Forelimb muscle (tissue), 1 donor: ENCODE results near the gene FMNL1. TPM values are rescaled to one million over a fixed set of nuclear protein-coding genes. Genes with fewer than 3 reads are reported as not detected.
"Not testable (repeated sequence)": the region's sequence is repeated elsewhere in the genome, so short reads cannot be mapped to it uniquely, and the experiment has no call there.

Experiments used
- DNase-seq: peaks from one replicate; pipeline ENCODE4 v3.0.0-alpha.2; 2013; ENCODE audit warnings: low read depth
- polyA plus RNA-seq: library from polyadenylated mRNA; unstranded; fragments of 120-200 nt; gene quantifications from one replicate; pipeline ENCODE4 v1.2.1, GENCODE V29; 2013; ENCODE audit not compliant: insufficient read length

FMNL1 gene
- polyA plus RNA-seq = 4.4 TPM

GRCh38 chr17:45221081-45222013 is at the start of gene FMNL1:
Gene FMNL1, plus strand, starts transcription at chr17:45221885. Its CDS starts 240 bp downstream, at chr17:45222125.
- no peak for DNase-seq

GRCh38 chr17:45172232-45172540 is 49.5 kb upstream of the FMNL1 start:
- no peak for DNase-seq

DNA sequence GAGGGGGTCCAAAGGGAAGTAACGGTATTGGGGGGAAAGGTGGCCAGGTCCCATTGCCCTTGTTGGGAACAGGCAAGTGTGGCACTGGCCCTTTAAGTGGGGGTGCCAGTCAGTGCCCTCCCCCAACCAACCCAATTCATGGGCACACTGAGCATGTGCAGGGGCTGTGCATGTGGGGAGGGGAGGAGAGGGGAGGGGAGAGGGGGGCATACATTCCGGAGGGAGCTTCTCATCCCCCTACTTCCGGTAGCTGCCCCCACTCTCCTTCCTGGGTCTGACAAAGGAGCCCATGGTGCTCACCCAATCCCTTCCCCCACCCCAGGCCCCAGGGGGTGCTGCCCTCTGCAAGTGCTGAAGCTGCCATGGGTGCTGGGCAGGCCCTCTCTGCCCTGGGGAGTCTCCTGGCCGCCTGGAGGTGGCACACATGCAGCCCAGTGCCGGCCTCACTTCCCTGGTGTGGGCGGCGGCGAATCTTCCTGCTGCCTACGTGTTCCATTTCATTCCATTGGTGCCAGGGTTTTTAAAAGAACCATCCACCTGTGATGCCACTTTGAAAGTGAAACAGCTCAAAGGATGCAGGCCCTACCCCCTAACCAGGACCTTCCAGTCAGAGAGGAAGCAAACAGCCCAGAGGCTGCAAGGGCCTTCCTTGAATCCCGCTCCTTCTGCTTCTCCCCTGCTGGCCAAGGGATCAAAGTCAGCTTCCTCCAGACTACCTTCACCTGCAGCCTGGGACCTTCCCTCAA is 49.0 kb upstream of the FMNL1 start:
- no peak for DNase-seq

GRCh38 chr17:45175759-45176115 is 45.9 kb upstream of the FMNL1 start:
- no peak for DNase-seq

- no peak for DNase-seq
Measured at GRCh38 chr17:45177563-45177962, 44.1 kb upstream of the FMNL1 start.

DNA sequence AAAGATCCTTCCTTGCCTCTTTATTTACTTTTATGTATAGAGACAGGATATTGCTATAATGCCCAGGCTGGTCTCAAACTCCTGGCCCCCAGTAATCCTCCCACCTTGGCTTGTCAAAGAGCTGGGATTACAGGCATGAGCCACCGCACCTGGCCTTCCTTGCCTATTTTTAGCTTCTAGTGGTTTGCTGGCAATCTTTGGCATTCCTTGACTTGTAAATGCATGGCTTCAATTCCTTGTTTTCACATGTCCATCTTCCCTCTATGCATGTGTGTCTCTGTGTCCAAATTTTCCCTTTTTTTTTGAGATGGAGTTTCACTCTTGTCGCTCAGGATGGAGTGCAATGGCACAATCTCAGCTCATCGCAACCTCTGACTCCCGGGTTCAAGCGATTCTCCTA is 37.5 kb upstream of the FMNL1 start:
- no peak for DNase-seq

DNA sequence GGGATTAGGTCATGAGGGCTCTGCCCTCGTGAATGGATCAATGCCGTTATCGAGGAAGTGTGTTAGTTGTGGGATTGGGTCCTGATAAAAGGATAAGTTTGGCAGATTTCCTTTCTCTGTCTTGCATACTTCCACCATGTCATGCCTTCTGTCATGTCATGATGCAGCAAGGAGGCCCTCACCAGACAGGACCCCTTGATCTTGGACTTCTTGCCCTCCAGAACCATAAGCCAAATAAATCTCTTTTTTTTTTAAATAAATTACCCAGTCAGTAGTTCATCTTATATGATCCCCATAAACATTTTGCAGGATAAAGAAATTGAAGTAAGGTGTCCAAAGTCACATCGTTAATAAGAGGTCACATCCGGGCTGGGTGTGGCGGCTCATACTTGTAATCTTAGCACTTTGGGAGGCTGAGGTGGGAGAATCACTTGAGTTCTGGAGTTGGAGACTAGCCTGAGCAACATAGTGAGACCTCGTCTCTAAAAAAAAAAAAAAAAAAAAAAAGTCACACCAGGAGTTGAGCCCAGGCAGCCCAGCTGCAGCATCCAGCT is 34.8 kb upstream of the FMNL1 start:
- DNase-seq = no peak

GRCh38 chr17:45189009-45189408 is 32.7 kb upstream of the FMNL1 start:
- DNase-seq = no peak

DNA sequence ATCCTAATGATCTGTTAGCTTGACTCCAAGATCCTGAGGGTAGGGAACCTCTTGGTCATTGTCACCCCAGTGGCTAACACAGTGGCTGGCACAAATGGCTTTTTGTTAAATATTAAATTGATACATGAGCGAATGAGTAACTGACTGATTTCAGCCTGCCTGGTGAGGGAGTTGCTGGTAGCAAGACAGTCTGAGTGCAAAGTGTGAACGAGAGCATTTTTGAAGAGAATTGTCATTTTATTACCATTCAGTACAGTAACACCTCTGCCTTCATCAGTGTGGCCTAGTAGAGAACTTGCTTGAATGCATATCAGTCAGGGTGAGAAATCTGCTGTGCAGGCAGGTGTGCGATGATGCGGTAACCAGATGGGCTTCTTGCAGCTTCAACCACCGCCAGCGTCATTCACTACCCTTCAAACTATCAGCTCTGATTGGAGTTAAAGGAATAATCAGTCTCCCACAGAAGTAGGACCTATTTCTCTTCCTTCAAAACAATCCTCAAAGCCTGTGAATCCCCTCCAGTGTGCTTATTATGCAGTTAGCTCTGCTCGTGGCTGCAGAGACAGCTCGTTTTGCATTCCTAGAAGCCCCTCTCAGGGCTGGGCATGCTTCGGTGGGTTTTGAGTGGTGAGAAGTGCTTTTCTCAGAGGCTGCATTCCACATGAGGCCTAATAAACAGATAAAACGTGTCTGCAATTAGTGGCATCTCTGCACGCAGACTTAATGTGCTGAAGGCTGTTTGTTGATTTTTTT is 31.0 kb upstream of the FMNL1 start:
- no peak for DNase-seq

DNA sequence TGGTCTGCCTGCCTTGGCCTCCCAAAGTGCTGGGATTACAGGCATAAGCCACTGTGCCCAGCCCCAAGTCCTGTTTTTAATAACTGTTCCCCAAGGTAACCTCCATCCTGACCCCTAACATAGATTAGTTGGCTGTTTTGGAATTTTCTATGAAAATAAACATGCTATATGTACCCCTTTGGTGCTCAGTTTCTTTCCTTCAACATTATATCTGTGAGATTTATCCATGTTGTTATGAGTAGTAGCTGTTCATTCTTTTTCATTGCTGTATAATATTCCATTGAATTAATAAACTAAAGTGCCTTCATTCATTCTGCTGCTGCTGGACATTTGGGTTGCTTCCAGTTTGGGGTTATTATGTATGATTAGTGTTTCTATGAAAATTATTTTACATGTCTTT is 26.3 kb upstream of the FMNL1 start:
- DNase-seq = no peak

DNA sequence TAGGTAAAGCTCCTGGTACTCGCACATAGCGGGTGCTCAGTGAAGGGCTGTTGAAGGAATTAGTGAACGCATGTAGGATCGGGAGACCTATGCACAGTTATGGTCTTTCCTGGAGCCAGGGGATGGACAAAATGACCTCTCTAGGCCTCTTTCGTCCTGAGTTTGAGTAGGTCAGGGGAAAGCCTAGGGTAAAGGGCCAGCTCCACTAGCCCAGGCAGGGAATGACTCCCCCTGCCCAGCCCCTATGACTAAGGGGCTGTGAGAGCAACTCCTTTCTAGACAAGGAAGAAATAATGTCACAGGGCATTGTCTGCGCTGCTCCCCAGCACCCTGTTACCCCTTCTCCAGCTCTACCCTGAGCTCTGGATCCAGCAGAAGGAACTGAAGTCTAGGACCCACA is 24.6 kb upstream of the FMNL1 start:
- DNase-seq = no peak

GRCh38 chr17:45197555-45198334 is 23.9 kb upstream of the FMNL1 start:
- DNase-seq = peak; percentile 60

GRCh38 chr17:45200701-45201100 is 21.0 kb upstream of the FMNL1 start:
- DNase-seq = no peak

GRCh38 chr17:45201457-45201856 is 20.2 kb upstream of the FMNL1 start:
- no peak for DNase-seq

GRCh38 chr17:45201880-45202279 is 19.8 kb upstream of the FMNL1 start:
- DNase-seq = not testable (repeated sequence)

- peak; percentile 79 for DNase-seq
Measured at GRCh38 chr17:45218895-45219661, 2.6 kb upstream of the FMNL1 start.

DNA sequence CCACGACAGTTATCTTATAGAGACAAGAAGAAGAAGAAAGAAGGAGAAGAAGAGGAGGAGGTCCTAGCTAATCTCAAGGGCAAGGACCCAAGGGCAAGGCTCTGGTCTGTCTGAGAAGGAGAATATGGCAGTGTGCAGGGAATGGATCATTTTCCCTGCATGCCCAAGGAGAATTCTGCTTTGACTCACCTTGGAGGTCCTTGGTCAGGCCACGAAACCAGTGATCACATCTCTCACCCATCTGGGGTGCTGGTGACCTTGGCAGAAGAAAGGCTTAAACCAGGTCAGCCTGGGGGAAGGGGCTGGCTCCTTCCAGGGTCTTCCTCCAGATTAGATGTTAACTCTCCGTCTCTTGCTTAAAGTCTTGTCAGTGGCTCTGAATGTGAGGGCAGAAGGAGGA is 1.6 kb upstream of the FMNL1 start:
- DNase-seq = no peak

DNA sequence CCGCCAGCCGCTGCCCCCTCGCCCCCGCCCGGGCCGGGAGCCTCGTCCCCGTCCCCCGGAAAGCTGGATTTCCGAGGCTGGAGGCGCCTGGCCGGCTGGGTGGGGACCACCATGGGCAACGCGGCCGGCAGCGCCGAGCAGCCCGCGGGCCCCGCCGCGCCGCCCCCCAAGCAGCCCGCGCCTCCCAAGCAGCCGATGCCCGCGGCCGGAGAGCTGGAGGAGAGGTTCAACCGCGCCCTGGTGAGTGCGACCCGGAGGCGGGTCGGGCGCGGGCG is 266 bp downstream of the FMNL1 start:
- no peak for DNase-seq

DNA sequence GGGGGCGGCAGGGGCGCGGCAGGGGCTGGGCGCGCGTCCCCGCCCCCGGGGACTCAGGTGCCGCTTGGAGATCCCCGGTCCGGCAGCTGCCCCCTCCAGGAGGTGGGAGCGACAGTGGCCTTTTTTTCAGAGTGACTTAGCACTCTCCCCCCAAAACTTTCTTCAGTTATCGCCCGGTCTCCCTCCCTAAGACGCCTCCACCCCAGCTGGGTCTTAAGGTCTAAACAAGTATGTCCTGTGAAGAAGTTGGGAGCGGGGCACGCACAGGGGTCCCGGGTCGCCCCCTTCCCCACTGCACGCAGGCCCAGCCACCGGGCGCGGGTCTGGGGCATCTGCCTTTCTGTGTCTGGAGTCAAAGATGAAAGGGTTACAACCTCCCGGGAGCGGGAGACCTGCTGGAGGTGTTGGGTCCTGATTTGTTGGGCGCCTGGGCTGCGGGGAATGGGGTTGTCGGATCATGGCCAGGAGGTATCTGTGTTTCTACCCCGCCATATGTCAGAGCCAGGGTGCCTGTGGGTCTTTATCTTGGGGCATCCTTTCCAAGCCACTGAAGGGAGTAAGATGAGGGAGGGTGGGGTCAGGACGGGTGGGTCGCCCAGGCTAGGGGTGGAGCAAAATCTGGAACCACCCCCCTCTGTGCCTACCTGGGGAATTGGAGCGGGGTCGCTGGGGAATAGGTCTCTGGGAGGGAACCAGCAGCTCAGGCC is 757 bp downstream of the FMNL1 start:
- DNase-seq = no peak

DNA sequence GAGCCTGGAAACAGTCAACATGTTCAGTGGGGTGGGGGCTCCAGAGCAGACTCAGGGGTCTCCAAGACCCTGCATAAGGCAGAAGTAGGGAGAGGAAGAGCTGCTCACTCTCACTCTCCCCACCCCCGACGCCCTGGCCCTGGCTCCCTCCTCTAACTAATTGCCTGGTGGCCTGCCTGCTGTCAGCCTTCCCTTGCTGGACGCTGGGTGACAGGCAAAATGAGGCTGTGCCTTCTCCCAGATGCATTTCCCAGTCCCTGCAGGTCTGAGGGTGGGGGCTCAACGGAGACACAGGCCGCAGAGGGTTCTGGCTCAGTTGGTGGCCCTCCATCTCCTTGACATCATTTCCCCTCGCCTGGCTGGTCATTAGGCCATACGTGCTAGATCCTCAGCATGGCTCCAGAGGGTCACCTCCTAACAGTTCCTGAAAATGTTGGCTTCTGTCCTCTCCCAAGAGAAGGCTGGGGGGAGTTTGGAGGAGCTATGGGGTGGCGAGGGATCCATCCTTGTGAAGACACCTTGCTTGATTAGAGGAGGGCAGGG is 1.4 kb downstream of the FMNL1 start:
- DNase-seq = no peak
